ENCODE data around the gene B3GAT2.

The B3GAT2 gene

GRCh38 chr6:70872469-70872868 is 84.4 kb downstream of the B3GAT2 start:
- no peak overlapping the region for H3K27ac Mint-ChIP-seq
- no peak overlapping the region for H3K4me3 Mint-ChIP-seq
- H3K9me3 Mint-ChIP-seq (ENCODE audit: low read depth) = peaks cover 23% of the 10 kb centered on the region
- peaks cover 15% of the 10 kb centered on the region for H3K36me3 Mint-ChIP-seq
- H3K4me1 Mint-ChIP-seq (ENCODE audit: low read depth) = no peaks in the 10 kb centered on the region
- H3K27me3 Mint-ChIP-seq = peaks cover 4% of the 10 kb centered on the region

- peaks cover 3% of the 10 kb centered on the region for H3K9me3 Mint-ChIP-seq (ENCODE audit: low read depth)
- no peak overlapping the region for H3K4me3 Mint-ChIP-seq
- H3K36me3 Mint-ChIP-seq = no peaks in the 10 kb centered on the region
- H3K27ac Mint-ChIP-seq = no peak overlapping the region
- no peaks in the 10 kb centered on the region for H3K4me1 Mint-ChIP-seq (ENCODE audit: low read depth)
- H3K27me3 Mint-ChIP-seq = no peaks in the 10 kb centered on the region
These were observed 92.5 kb downstream of the B3GAT2 start for GRCh38 chr6:70864401-70864800.

- peaks cover 3% of the 10 kb centered on the region for H3K9me3 Mint-ChIP-seq (ENCODE audit: low read depth)
- H3K27me3 Mint-ChIP-seq = no peaks in the 10 kb centered on the region
- no peaks in the 10 kb centered on the region for H3K36me3 Mint-ChIP-seq
- no peaks in the 10 kb centered on the region for H3K4me1 Mint-ChIP-seq (ENCODE audit: low read depth)
- no peak overlapping the region for H3K27ac Mint-ChIP-seq
- no peak overlapping the region for H3K4me3 Mint-ChIP-seq
These were observed 93.5 kb downstream of the B3GAT2 start for GRCh38 chr6:70863343-70863742.

- Mint-ChIP-seq H3K27me3 (no peaks in the 10 kb centered on the region), H3K9me3 (ENCODE audit: low read depth) (no peaks in the 10 kb centered on the region), H3K4me3 (no peak overlapping the region), H3K27ac (no peak overlapping the region), H3K36me3 (no peaks in the 10 kb centered on the region), H3K4me1 (ENCODE audit: low read depth) (no peaks in the 10 kb centered on the region)
These were observed 95.9 kb downstream of the B3GAT2 start for GRCh38 chr6:70860920-70861319.

- Mint-ChIP-seq H3K4me1 (ENCODE audit: low read depth) (no peaks in the 10 kb centered on the region), H3K4me3 (no peak overlapping the region), H3K36me3 (peaks cover 2% of the 10 kb centered on the region), H3K27ac (no peak overlapping the region), H3K9me3 (ENCODE audit: low read depth) (no peaks in the 10 kb centered on the region), H3K27me3 (no peaks in the 10 kb centered on the region)
These were observed 96.8 kb downstream of the B3GAT2 start for GRCh38 chr6:70860045-70860444.

GRCh38 chr6:70857387-70858077 is 99.3 kb downstream of the B3GAT2 start:
- Mint-ChIP-seq H3K36me3 (peaks cover 4% of the 10 kb centered on the region), H3K27ac (no peak overlapping the region), H3K9me3 (ENCODE audit: low read depth) (no peaks in the 10 kb centered on the region), H3K4me1 (ENCODE audit: low read depth) (no peaks in the 10 kb centered on the region), H3K27me3 (no peaks in the 10 kb centered on the region), H3K4me3 (no peak overlapping the region)

- Mint-ChIP-seq H3K27me3 (no peaks in the 10 kb centered on the region), H3K4me1 (ENCODE audit: low read depth) (peaks cover 1% of the 10 kb centered on the region), H3K4me3 (no peak overlapping the region), H3K9me3 (ENCODE audit: low read depth) (no peaks in the 10 kb centered on the region), H3K27ac (no peak overlapping the region), H3K36me3 (peaks cover 4% of the 10 kb centered on the region)
These were observed 104.1 kb downstream of the B3GAT2 start for GRCh38 chr6:70852667-70853246.

- Mint-ChIP-seq H3K36me3 (peaks cover 7% of the 10 kb centered on the region), H3K4me3 (no peak overlapping the region), H3K9me3 (ENCODE audit: low read depth) (no peaks in the 10 kb centered on the region), H3K27me3 (no peaks in the 10 kb centered on the region), H3K4me1 (ENCODE audit: low read depth) (peaks cover 7% of the 10 kb centered on the region), H3K27ac (no peak overlapping the region)
These were observed 107.4 kb downstream of the B3GAT2 start for GRCh38 chr6:70849348-70850069.

GRCh38 chr6:70847106-70848084 is 109.5 kb downstream of the B3GAT2 start:
- peaks cover 7% of the 10 kb centered on the region for H3K4me1 Mint-ChIP-seq (ENCODE audit: low read depth)
- no peaks in the 10 kb centered on the region for H3K9me3 Mint-ChIP-seq (ENCODE audit: low read depth)
- H3K27ac Mint-ChIP-seq = no peak overlapping the region
- H3K36me3 Mint-ChIP-seq = peaks cover 5% of the 10 kb centered on the region
- no peak overlapping the region for H3K4me3 Mint-ChIP-seq
- no peaks in the 10 kb centered on the region for H3K27me3 Mint-ChIP-seq

GRCh38 chr6:70846207-70846835 is 110.5 kb downstream of the B3GAT2 start:
- Mint-ChIP-seq H3K4me1 (ENCODE audit: low read depth) (peaks cover 7% of the 10 kb centered on the region), H3K36me3 (peaks cover 5% of the 10 kb centered on the region), H3K9me3 (ENCODE audit: low read depth) (no peaks in the 10 kb centered on the region), H3K27me3 (no peaks in the 10 kb centered on the region), H3K4me3 (no peak overlapping the region), H3K27ac (no peak overlapping the region)

- Mint-ChIP-seq H3K27me3 (no peaks in the 10 kb centered on the region), H3K4me3 (no peak overlapping the region), H3K27ac (no peak overlapping the region), H3K4me1 (ENCODE audit: low read depth) (peaks cover 8% of the 10 kb centered on the region), H3K9me3 (ENCODE audit: low read depth) (no peaks in the 10 kb centered on the region), H3K36me3 (peaks cover 7% of the 10 kb centered on the region)
These were observed 112.6 kb downstream of the B3GAT2 start for GRCh38 chr6:70844301-70844700.

- H3K27ac Mint-ChIP-seq = no peak overlapping the region
- no peaks in the 10 kb centered on the region for H3K27me3 Mint-ChIP-seq
These were observed 113.4 kb downstream of the B3GAT2 start for GRCh38 chr6:70843328-70843918.

GRCh38 chr6:70842541-70842940 is 114.3 kb downstream of the B3GAT2 start:
- Mint-ChIP-seq H3K27me3 (no peaks in the 10 kb centered on the region), H3K4me1 (ENCODE audit: low read depth) (peaks cover 9% of the 10 kb centered on the region), H3K9me3 (ENCODE audit: low read depth) (no peaks in the 10 kb centered on the region), H3K27ac (no peak overlapping the region), H3K4me3 (no peak overlapping the region), H3K36me3 (peaks cover 7% of the 10 kb centered on the region)

More at GRCh38 chr6:70843328-70843918, 113.4 kb downstream of the B3GAT2 start:
- H3K9me3 Mint-ChIP-seq (ENCODE audit: low read depth) = no peaks in the 10 kb centered on the region
- no peak overlapping the region for H3K4me3 Mint-ChIP-seq
- peaks cover 10% of the 10 kb centered on the region for H3K4me1 Mint-ChIP-seq (ENCODE audit: low read depth)
- peaks cover 8% of the 10 kb centered on the region for H3K36me3 Mint-ChIP-seq

GRCh38 chr6:70841112-70841511 is 115.7 kb downstream of the B3GAT2 start:
- Mint-ChIP-seq H3K4me1 (ENCODE audit: low read depth) (peaks cover 5% of the 10 kb centered on the region), H3K36me3 (peaks cover 6% of the 10 kb centered on the region), H3K27ac (no peak overlapping the region), H3K9me3 (ENCODE audit: low read depth) (no peaks in the 10 kb centered on the region), H3K4me3 (no peak overlapping the region), H3K27me3 (no peaks in the 10 kb centered on the region)

Measured in activated naive CD8-positive, alpha-beta T cell (primary cell).